ENCODE measurements around the gene RNF25. TPM values are rescaled to one million over a fixed set of nuclear protein-coding genes. Genes with fewer than 3 reads are reported as not detected.

Gene RNF25
- total and polyA plus RNA-seq, 10 donors: 15.9 to 27.1 (median 24.2) TPM

DNA sequence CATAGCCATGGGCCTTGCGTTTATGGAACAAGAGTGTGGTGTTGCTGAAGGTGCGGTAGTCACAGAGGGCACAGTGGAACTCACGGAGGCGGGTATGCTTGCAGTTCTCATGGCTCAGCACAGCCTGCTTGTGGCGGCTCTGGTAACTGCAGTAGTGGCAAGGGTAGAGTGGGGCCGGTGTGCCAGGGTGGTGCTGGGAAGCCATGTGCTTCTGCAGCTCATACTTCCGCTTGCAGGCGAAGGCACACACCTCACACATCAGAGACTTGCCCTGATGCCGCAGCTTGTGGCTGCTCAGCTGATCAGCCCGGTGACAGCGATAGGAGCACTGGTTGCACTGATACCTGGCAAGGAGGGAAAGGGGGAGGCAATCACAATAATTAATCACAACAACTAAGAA, 27.1 kb downstream of the RNF25 start:
- no peak for DNase-seq
- intact Hi-C loops (cut with DNase I; ENCODE audit: low total_unique reads): no loop called here
- Histone ChIP-seq H3K27me3 (replicated peaks in 1 of 7) (no peaks in the 10 kb centered on the region), H3K27ac (no peak overlapping the region), H3K9me3 (no peaks in the 10 kb centered on the region), H3K36me3 (peaks cover 5 to 100% (median 89%) of the 10 kb centered on the region in 6 donors), H3K4me1 (peaks cover 0 to 12% (median 5%) of the 10 kb centered on the region in 6 donors), H3K4me3 (no peak overlapping the region)
- TF ChIP-seq POLR2A (IDR thresholded peaks at IDR 0.05) (no peak), POLR2AphosphoS5 (IDR thresholded peaks at IDR 0.05) (no peak), CTCF (IDR thresholded peaks at IDR 0.05 in 8 of 11, conservative IDR thresholded peaks at IDR 0.05 in 3 of 11) (no peak)
- WGBS, 5 donors: 93 to 97% (median 96%) methylated on average over 10 to 11 of the region's 11 CpGs

- intact Hi-C loops (cut with DNase I; ENCODE audit: low total_unique reads): no loop called here
These were observed 28.0 kb downstream of the RNF25 start for GRCh38 chr2:218643751-218644310.

DNA sequence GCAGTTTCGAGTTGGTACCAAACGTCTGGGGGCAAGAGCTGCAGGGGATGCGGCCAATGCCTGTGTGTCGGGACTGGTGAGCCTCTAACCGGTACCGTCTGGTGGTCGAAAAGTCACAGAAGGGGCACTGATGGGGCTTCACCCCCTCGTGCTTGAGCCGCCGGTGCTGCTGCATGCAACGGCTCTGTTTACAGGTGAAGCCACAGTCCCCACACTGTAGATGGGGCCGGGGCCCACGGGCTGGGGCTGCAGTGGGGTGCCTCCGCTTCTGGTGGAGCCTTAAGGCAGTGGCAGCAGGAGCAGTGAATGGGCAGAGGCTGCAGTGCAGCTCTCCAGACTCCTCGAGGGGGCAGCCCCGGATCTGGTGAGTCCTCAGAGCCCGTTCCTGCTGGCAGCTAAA, 29.0 kb downstream of the RNF25 start:
- Histone ChIP-seq H3K27me3 (replicated peaks in 1 of 7) (no peaks in the 10 kb centered on the region), H3K9me3 (no peaks in the 10 kb centered on the region), H3K4me1 (peaks cover 0 to 2% (median 0%) of the 10 kb centered on the region in 6 donors), H3K27ac (no peak overlapping the region), H3K4me3 (no peak overlapping the region), H3K36me3 (peaks cover 9 to 100% (median 89%) of the 10 kb centered on the region in 6 donors)
- TF ChIP-seq POLR2AphosphoS5 (IDR thresholded peaks at IDR 0.05) (peak in 1 of 3 donors; percentile 37), POLR2A (IDR thresholded peaks at IDR 0.05) (no peak), CTCF (IDR thresholded peaks at IDR 0.05 in 8 of 11, conservative IDR thresholded peaks at IDR 0.05 in 3 of 11) (no peak)
- intact Hi-C loops (cut with DNase I; ENCODE audit: low total_unique reads): no loop called here
- 92 to 97% (median 94%) methylated on average over 15 to 17 of the region's 17 CpGs for WGBS, 5 donors
- no peak for DNase-seq

More at GRCh38 chr2:218643751-218644310, 28.0 kb downstream of the RNF25 start:
- WGBS, 5 donors: 94 to 100% (median 96%) methylated on average over 5 to 10 of the region's 10 CpGs
- Histone ChIP-seq H3K4me1 (peaks cover 0 to 12% (median 5%) of the 10 kb centered on the region in 6 donors), H3K27me3 (replicated peaks in 1 of 7) (no peaks in the 10 kb centered on the region), H3K4me3 (no peak overlapping the region), H3K9me3 (no peaks in the 10 kb centered on the region), H3K36me3 (peaks cover 9 to 100% (median 89%) of the 10 kb centered on the region in 6 donors), H3K27ac (no peak overlapping the region)
- no peak for TF ChIP-seq CTCF (IDR thresholded peaks at IDR 0.05 in 8 of 11, conservative IDR thresholded peaks at IDR 0.05 in 3 of 11)
- TF ChIP-seq POLR2AphosphoS5 (IDR thresholded peaks at IDR 0.05): peak in 1 of 3 donors; percentile 7
- DNase-seq: no peak

GRCh38 chr2:218642121-218642656, 29.6 kb downstream of the RNF25 start:
- intact Hi-C loops (cut with DNase I; ENCODE audit: low total_unique reads): no loop called here
- Histone ChIP-seq H3K9me3 (no peaks in the 10 kb centered on the region), H3K36me3 (peaks cover 9 to 100% (median 90%) of the 10 kb centered on the region in 6 donors), H3K27me3 (replicated peaks in 1 of 7) (no peaks in the 10 kb centered on the region), H3K4me1 (no peaks in the 10 kb centered on the region), H3K4me3 (no peak overlapping the region), H3K27ac (no peak overlapping the region)
- WGBS, 5 donors: 94 to 98% (median 95%) methylated on average over 10 to 18 of the region's 18 CpGs
- DNase-seq: no peak
- TF ChIP-seq CTCF (IDR thresholded peaks at IDR 0.05 in 8 of 11, conservative IDR thresholded peaks at IDR 0.05 in 3 of 11) (no peak), POLR2A (IDR thresholded peaks at IDR 0.05) (no peak), POLR2AphosphoS5 (IDR thresholded peaks at IDR 0.05) (peak in 1 of 3 donors; percentile 23)

Measured in spleen (tissue), 11 donors.